ENCODE measurements around the gene ZFP90.

The ZFP90 gene

GRCh38 chr16:68520649-68521086 lies 18.4 kb upstream of the ZFP90 start (continued):
- TF ChIP-seq INSM2 (tag by site-specific recombination; IDR thresholded peaks at IDR 0.05) (no peak), PRDM2 (tag by site-specific recombination; IDR thresholded peaks at IDR 0.05; ENCODE audit: borderline replicate concordance) (no peak), ZEB2 (tag by site-specific recombination; IDR thresholded peaks at IDR 0.05) (0 out of 2 replicates have a peak, but pooled peaks have one; percentile 38), ZNF214 (tag by site-specific recombination; IDR thresholded peaks at IDR 0.05; ENCODE audit: borderline replicate concordance) (no peak), ZNF266 (tag by site-specific recombination; IDR thresholded peaks at IDR 0.05; ENCODE audit: low read depth) (no peak), ZNF654 (tag by site-specific recombination; IDR thresholded peaks at IDR 0.05; ENCODE audit: low read depth) (no peak), ZNF311 (tag by site-specific recombination; IDR thresholded peaks at IDR 0.05; ENCODE audit: borderline replicate concordance) (no peak), ZNF529 (tag by site-specific recombination; IDR thresholded peaks at IDR 0.05; ENCODE audit: insufficient replicate concordance) (no peak), SCRT2 (tag by site-specific recombination; IDR thresholded peaks at IDR 0.05) (no peak), GLI2 (tag by site-specific recombination; IDR thresholded peaks at IDR 0.05; ENCODE audit: borderline replicate concordance, low read depth) (no peak), ZNF302 (tag by site-specific recombination; IDR thresholded peaks at IDR 0.05; ENCODE audit: low read depth) (no peak), ZNF624 (tag by site-specific recombination; IDR thresholded peaks at IDR 0.05) (no peak), ZNF621 (tag by site-specific recombination; IDR thresholded peaks at IDR 0.05) (no peak), ZNF548 (tag by site-specific recombination; IDR thresholded peaks at IDR 0.05) (no peak), ZNF132 (tag by site-specific recombination; IDR thresholded peaks at IDR 0.05; ENCODE audit: borderline replicate concordance) (no peak), ZFP41 (tag by site-specific recombination; IDR thresholded peaks at IDR 0.05; ENCODE audit: borderline replicate concordance) (no peak), ZNF335 (tag by site-specific recombination; conservative IDR thresholded peaks at IDR 0.05) (peak; percentile 37), PRDM1 (tag by site-specific recombination; IDR thresholded peaks at IDR 0.05) (peak; percentile 94), ZXDB (tag by site-specific recombination; IDR thresholded peaks at IDR 0.05) (no peak), ZNF610 (tag by site-specific recombination; IDR thresholded peaks at IDR 0.05; ENCODE audit: borderline replicate concordance) (no peak), ZNF416 (tag by site-specific recombination; IDR thresholded peaks at IDR 0.05) (no peak), ZNF354C (tag by site-specific recombination; IDR thresholded peaks at IDR 0.05; ENCODE audit: borderline replicate concordance, low read depth) (no peak), ZNF747 (tag by site-specific recombination; IDR thresholded peaks at IDR 0.05) (no peak), ZNF274 (IDR thresholded peaks at IDR 0.05; ENCODE audit: low read length) (no peak), ZNF274 (tag by site-specific recombination; IDR thresholded peaks at IDR 0.05; ENCODE audit: borderline replicate concordance) (no peak), ZBTB6 (tag by site-specific recombination; IDR thresholded peaks at IDR 0.05) (no peak), KLF10 (tag by site-specific recombination; IDR thresholded peaks at IDR 0.05) (no peak)
- TF ChIP-seq, protein P1, sequence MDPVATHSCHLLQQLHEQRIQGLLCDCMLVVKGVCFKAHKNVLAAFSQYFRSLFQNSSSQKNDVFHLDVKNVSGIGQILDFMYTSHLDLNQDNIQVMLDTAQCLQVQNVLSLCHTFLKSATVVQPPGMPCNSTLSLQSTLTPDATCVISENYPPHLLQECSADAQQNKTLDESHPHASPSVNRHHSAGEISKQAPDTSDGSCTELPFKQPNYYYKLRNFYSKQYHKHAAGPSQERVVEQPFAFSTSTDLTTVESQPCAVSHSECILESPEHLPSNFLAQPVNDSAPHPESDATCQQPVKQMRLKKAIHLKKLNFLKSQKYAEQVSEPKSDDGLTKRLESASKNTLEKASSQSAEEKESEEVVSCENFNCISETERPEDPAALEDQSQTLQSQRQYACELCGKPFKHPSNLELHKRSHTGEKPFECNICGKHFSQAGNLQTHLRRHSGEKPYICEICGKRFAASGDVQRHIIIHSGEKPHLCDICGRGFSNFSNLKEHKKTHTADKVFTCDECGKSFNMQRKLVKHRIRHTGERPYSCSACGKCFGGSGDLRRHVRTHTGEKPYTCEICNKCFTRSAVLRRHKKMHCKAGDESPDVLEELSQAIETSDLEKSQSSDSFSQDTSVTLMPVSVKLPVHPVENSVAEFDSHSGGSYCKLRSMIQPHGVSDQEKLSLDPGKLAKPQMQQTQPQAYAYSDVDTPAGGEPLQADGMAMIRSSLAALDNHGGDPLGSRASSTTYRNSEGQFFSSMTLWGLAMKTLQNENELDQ (tag by site-specific recombination; IDR thresholded peaks at IDR 0.05; ENCODE audit: low read depth) = no peak
- TF ChIP-seq, protein P2, sequence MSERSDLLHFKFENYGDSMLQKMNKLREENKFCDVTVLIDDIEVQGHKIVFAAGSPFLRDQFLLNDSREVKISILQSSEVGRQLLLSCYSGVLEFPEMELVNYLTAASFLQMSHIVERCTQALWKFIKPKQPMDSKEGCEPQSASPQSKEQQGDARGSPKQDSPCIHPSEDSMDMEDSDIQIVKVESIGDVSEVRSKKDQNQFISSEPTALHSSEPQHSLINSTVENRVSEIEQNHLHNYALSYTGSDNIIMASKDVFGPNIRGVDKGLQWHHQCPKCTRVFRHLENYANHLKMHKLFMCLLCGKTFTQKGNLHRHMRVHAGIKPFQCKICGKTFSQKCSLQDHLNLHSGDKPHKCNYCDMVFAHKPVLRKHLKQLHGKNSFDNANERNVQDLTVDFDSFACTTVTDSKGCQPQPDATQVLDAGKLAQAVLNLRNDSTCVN (tag by site-specific recombination; optimal IDR thresholded peaks at IDR 0.05) = peak; percentile 21

All from HEK293 (cell line).